ENCODE results near the gene MLLT10. TPM values are rescaled to one million over a fixed set of nuclear protein-coding genes. Genes with fewer than 3 reads are reported as not detected.

MLLT10 gene
- total and polyA plus RNA-seq, 2 donors (not counting 3 experiments of a cell fraction or from before 2014, with no cell fraction given): 35.4 to 54.0 TPM

DNA sequence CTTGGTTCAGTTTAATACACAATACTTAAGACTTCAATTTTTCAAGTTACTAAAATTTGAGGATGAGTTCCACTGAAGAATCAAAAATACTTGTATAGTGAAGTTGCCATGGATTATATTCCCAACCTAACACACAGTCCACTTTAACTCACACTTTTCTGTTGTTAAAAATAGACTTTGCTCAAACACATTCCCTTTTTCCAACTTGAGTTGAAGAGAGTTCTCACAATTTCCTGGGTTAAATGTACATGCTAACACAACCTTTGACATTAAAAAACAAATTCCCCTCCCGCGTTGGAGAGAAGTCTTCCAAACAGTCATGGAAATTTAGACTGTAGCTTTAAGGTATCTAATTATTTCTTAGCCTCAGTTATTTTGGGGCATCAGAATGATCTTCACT, 35.7 kb upstream of the MLLT10 start:
- BruUV-seq (replicated peaks): no TSS peak
- Histone ChIP-seq H3K36me3 (ENCODE audit: control insufficient read depth in 2 of 2, extremely low read depth in 1 of 2, insufficient read depth in 2 of 2, low read length in 2 of 2) (no peaks in the 10 kb centered on the region), H3K27ac (ENCODE audit: insufficient read depth, low read depth, low read length) (no peak overlapping the region), H3K4me3 (replicated peaks in 1 of 3; ENCODE audit: insufficient read depth in 1 of 3, low read depth in 1 of 3, low read length in 3 of 3) (no peak overlapping the region), H3K27me3 (ENCODE audit: control insufficient read depth in 2 of 2, insufficient read depth in 2 of 2, low read length in 2 of 2) (peaks cover 10 to 31% of the 10 kb centered on the region in 2 experiments), H3K9ac (replicated peaks; ENCODE audit: extremely low read depth, insufficient read depth, low read length) (no peak overlapping the region), H3K79me2 (ENCODE audit: control insufficient read depth, insufficient read depth, low read length) (no peaks in the 10 kb centered on the region), H3K9me1 (replicated peaks; ENCODE audit: control insufficient read depth, extremely low read depth, insufficient read depth, low read length) (no peaks in the 10 kb centered on the region), H2AFZ (ENCODE audit: low read depth, low read length) (no peak overlapping the region), H4K20me1 (replicated peaks; ENCODE audit: control insufficient read depth, extremely low read depth, insufficient read depth, low read length) (no peaks in the 10 kb centered on the region), H3K4me1 (ENCODE audit: control insufficient read depth, extremely low read depth, insufficient read depth, low read length) (peaks cover 12% of the 10 kb centered on the region), H3K9me3 (replicated peaks; ENCODE audit: control insufficient read depth, insufficient read depth, low read length) (no peaks in the 10 kb centered on the region), H3K4me2 (ENCODE audit: insufficient read depth, low read length) (no peak overlapping the region)
- dilution Hi-C loops (cut with MboI; ENCODE audit: extremely low pct_ligation_motif_present, low sequenced_read_pairs): no loop called here
- FAIRE-seq (peak; percentile 74), DNase-seq (ENCODE audit: low read depth, low spot score) (no peak)
- intact Hi-C loops (cut with micrococcal nuclease): loop anchor here (5.0 to 10.0 kb wide), 9 partner anchors 179 to 1596 kb away; partner anchors contain the start of genes COMMD3 and MSRB2
- TF ChIP-seq POLR2AphosphoS5 (IDR thresholded peaks at IDR 0.05; ENCODE audit: insufficient read depth, low read depth, low read length) (no peak), FOS (IDR thresholded peaks at IDR 0.05; ENCODE audit: borderline replicate concordance, insufficient read depth, low read length) (no peak), JUN (IDR thresholded peaks at IDR 0.05; ENCODE audit: borderline replicate concordance, insufficient read depth, insufficient read length, low read depth) (no peak), POLR2A (IDR thresholded peaks at IDR 0.05; ENCODE audit: low read depth, low read length) (no peak), EZH2 (IDR thresholded peaks at IDR 0.05; ENCODE audit: borderline replicate concordance, low read depth, low read length, severe bottlenecking) (no peak), MYC (IDR thresholded peaks at IDR 0.05; ENCODE audit: low read depth, low read length) (no peak), GATA2 (IDR thresholded peaks at IDR 0.05; ENCODE audit: insufficient read depth, insufficient read length, low read depth, low read length) (no peak)
- TF ChIP-seq, protein P1, sequence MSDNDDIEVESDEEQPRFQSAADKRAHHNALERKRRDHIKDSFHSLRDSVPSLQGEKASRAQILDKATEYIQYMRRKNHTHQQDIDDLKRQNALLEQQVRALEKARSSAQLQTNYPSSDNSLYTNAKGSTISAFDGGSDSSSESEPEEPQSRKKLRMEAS (IDR thresholded peaks at IDR 0.05; ENCODE audit: insufficient read depth, insufficient read length): no peak
- TF ChIP-seq, protein P2, sequence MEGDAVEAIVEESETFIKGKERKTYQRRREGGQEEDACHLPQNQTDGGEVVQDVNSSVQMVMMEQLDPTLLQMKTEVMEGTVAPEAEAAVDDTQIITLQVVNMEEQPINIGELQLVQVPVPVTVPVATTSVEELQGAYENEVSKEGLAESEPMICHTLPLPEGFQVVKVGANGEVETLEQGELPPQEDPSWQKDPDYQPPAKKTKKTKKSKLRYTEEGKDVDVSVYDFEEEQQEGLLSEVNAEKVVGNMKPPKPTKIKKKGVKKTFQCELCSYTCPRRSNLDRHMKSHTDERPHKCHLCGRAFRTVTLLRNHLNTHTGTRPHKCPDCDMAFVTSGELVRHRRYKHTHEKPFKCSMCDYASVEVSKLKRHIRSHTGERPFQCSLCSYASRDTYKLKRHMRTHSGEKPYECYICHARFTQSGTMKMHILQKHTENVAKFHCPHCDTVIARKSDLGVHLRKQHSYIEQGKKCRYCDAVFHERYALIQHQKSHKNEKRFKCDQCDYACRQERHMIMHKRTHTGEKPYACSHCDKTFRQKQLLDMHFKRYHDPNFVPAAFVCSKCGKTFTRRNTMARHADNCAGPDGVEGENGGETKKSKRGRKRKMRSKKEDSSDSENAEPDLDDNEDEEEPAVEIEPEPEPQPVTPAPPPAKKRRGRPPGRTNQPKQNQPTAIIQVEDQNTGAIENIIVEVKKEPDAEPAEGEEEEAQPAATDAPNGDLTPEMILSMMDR (IDR thresholded peaks at IDR 0.05; ENCODE audit: extremely low read depth in 1 of 2, insufficient read depth in 1 of 2, low read depth in 1 of 2, low read length in 2 of 2): no peak
- ChIA-PET POLR2A (interaction anchor here (2.0 kb wide), 1 partner anchor 18 kb away, joined by 7 read pairs; no protein-coding TSS in a partner anchor), CTCF (interaction anchor here (0.7 to 3.6 kb wide), 2 partner anchors 18 to 234 kb away, joined by 3 to 29 read pairs; no protein-coding TSS in a partner anchor)

Data from endothelial cell of umbilical vein (primary cell).